ENCODE results near the gene ROBO3.

ROBO3 gene

DNA sequence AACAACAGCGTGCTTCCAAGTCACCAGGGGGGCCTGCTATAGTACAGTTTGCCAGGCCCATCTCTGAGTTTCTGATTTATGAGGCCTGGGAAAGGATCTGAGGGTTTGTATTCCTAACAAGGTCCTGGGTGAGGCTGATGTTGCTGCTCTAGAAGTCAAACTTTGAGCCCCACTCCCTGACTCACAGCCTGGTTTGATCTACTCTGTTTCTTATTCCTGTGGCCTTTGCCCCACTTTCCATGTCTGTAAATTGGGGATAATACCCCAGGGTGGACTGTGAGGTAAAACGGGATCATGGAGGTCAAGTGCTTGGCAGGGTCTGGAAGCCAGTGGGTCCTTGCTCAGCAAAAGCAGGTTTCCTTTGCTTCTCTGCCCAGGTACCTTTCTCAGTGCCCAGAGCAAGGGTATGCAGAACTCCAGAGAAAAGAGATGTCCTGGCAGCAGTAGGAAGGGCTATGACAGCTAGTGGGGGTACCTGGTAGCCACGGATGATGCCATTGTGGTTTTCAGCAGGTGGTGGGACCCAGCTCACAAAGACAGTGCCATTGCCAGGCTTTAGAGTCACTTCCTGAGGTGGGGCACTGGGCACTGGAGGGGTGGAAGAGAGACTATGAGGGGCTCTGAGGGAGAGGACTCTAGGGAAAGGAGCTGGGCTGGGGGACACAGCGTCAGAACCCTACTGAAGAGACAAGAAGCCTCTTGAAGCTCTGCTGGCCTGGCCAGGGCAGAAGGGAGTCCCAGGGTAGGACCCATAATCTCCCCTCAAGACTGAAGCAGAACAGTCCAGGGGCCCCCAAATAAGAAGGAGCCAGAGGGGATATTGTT lies 29.6 kb downstream of the ROBO3 start:
- DNase-seq: no peak

DNA sequence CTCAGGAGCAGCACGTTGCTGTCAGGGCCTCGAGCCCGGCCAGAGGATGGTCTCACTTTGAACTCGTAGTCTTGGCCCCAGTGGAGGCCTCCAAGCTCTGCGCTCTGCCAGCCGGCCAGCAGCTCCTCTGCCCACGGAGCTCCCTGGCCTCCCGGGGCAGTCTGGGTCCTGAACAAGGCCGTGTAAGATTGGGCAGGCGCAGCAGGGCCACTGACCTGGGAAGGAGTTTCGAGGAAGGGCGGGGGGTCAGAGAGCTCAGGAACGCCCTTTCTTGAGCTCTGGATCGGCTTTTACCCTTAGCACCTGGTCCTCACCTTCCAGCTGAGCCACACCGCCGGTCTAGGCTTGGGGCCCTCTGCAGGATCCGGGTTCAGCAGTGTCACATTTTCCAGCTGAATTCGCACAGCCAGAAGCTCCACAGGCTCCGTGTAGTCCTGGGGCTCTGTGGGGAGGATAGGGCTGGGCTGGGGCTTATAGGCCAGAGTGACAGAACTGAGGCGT lies 30.3 kb downstream of the ROBO3 start:
- DNase-seq: no peak

DNA sequence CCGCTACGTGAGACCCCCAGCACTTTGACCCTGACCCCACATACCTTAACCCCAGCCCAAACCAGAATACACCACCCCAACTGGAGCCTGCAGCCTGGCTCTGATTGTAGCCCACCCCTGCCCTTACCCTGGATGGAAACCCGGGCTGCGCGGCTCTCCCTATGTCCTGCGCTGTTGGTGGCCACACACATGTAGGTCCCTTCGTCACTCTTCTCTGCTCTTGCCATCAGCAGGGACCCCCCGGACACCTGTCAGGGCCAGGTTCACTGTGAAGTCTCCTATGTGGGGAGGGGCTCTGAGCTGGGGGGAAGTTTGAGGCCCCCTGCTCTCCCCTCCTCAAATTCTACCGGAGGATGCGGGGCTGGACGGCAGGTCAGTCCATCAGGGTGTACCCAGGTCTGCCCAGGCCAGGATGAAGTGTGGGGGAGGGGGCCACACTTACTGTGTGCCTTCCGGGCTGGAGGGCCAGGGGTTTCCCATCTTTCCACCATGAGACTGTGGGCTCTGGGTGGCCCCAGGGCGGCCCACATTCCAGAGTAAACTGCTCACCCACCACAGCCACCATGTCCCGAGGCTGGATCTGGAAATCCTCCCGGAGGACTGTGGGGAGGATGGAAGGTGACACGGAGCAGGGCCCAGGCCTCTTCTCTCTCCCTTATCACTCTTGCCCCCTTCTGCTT lies 31.0 kb downstream of the ROBO3 start:
- no peak for DNase-seq

DNA sequence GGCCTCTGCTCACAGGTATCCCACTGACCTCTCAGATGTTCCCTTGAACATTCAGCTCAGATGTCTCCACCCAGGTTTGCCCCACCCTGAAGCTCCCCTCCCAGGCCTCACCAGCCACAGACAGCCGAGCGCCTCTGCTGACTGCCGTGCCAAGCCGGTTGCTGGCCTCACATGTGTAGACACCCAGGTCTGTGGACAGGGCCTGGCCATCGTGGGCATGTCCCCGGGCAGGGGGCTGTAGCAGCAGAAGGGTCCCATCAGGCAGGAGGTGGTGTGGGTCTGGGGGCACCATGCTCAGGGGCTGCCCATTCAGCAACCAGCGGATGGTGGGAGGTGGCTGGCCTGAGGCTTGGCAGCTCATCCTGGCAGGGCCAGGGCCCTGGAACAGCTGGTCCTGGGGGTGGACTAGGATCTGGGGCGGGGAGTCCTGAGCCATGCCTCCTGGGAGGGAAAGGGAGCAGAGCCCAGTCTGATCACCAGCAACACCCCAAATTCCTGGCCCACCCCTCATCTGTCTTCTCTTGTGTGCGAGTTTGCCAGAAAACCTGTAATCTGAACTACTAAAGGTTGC lies 31.7 kb downstream of the ROBO3 start:
- no peak for DNase-seq

DNA sequence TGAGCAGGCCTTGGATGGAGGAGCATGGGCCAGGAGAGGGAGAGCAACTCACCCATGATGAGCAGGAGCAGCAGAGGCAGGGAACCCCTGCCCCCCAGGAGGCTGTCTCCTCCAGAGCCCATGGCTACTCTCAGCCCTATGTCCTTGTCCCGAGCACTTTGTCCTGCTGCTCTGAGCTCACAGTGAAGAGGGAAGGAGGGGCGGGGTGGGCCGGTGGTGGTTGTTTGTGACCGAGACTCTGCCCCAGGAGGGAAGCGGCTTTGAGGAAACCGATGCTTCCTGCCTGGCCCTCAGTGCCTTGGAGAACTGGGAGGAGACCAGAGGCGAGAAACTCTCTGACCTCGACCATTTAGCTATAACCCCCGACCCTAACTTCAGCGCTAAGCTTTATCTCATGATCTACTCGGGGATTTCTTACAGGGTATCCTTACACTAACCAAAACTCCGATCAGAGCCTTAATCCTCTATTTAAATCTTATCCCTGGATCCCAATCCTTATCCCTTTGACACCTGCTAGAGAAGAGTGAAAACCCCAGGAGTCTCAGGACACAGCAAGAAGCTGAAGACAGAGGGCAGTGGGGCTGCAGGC lies 32.5 kb downstream of the ROBO3 start, which contains the start of gene ROBO4:
Gene ROBO4 (minus strand): TSS at position 192 of the 589 bp plus-strand sequence. CDS start 70 bp downstream, at position 122.
- DNase-seq: no peak

DNA sequence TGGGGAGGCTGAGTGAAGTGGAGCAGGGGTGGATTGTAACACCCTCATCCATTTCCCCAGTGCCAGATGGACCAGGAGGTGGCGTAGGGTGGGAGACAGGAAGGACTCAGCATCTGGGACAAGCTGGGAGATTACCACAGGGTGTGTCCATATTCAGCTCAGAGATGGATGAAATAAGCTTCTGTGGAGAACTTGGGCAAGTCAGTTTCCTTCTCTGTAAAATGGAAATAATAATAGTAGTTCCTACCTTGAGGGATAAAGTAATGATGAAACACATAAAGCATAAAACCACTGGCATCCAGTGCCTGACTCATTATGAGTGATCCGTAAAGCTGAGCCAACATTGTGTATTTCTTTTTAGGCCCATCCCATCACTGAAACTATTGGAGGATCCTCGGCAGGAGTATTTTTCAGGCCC lies 33.0 kb downstream of the ROBO3 start:
- peak; percentile 51 to 84 for DNase-seq

DNA sequence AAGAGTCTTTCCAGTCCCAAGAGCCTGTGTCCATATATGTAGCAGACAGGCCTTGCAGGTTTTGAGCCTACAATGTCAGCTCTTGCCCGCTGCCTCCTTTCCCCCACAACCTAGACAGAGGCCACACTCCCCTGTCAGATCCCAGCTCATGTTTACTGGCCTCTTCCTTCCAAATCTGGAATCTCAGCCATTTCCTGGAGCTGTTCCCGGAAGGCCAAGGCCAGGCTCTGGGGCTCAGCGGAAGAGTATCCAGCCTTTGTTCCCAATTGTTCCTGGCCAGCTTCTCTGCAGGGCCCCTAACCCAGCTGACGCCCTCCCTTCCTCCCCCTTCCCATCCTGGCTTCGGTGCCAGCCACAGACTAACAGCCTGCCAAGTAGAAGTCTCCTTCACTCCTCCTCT lies 33.5 kb downstream of the ROBO3 start:
- DNase-seq: peak; percentile 51 to 84

DNA sequence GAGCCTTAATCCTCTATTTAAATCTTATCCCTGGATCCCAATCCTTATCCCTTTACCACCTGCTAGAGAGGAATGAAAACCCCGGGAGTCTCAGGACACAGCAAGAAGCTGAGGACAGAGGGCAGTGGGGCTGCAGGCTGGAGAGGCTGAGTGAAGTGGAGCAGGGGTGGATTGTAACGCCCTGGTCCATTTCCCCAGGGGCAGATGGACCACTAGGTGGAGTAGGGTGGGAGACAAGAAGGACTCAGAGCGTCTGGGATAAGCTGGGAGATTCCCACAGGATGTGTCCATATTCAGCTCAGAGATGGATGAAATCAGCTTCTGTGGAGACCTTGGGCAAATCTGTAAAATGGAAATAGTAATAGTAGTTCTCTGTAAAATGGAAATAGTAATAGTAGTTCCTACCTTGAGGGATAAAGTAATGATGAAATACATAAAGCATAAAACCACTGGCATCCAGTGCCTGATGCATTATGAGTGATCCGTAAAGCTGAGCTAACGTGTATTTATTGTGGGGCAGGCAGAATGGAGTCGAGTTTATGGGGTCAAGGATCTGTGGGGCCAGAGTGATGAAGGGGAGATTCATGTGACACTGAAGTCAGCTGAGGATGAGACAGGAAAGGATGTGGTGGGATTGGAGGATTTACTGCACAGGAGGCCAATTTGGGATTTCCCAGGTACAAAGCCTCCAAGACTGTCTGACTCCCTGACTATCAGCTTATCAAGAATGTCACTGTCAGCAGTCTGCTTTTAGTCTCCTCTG lies 34.3 kb downstream of the ROBO3 start:
- no peak for DNase-seq

DNA sequence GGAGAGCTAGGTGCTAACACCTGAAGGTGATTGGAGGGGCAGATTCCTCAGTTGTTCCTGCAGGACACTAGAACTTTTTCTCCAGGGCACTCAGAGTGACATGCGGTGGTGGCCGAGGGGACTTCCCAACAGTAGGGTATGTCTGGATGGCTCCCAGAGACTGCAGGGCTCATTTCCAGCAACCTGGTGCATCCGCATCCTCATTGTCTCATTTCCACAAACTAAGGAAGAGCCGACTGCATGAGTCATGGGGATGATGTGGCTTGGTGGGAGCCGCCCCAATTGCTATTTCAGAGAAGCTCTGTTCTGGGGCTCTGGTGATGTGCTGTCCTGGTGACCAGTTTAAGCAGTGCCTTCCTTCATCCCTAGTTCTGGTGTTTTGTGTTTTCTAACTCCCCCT lies 35.2 kb downstream of the ROBO3 start:
- peak; percentile 85 to 94 for DNase-seq

DNA sequence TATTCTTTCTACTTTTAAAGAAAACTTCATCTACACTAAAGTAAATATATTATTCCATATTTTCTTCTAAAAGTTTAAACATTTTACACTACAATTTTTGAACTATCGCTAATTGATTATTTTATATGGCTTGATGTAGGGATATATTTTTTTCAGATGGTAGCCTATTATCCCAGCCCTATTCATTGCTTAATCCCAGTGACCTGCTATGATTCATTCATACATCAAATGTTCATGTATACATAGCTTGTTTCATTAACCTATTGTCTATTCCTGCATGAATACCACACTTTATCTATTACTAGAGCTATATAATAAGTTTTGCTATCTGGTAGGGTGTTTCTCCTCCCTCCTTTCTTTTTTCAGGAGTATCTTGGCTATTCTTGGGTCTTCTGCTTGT lies 37.4 kb downstream of the ROBO3 start:
- peak in 1 of 2 experiments; percentile 18 for DNase-seq

DNA sequence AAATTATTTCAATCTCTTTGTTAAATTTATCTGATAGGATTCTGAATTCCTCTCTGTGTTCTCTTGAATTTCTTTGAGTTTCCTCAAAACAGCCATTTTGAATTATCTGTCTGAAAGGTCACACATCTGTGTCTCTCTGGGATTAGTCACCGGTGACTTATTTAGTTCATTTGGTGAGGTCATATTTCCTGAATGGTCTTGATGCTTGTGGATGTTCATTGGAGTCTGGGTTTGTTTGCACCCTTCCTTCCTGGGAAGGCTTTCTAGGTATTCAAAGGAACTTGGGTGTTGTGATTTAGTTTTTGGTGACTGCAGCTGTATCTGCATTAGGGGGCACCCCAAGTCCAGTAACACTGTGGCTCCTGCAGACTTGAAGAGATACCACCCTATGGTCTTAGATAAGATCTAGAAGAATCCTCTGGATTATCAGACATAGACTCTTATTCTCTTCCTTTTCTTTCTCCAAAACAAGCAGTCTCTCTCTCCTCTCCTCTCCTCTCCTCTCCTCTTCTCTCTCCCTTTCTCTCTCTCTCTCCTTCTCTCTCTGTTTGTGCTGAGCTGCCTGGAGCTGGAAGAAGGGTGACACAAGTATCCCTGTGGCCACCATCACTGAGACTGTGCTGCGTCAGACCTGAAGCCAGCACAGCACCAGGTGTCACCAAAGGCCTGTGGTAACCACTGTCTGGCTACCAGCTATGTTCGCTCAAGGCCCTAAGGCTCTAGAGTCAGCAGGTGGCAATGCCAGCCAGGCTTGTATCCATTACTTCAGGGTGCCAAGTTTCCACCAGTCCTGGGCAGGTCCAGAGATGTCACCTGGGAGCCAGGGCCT lies 50.5 kb downstream of the ROBO3 start:
- peak in 1 of 2 experiments; percentile 45 for DNase-seq

DNA sequence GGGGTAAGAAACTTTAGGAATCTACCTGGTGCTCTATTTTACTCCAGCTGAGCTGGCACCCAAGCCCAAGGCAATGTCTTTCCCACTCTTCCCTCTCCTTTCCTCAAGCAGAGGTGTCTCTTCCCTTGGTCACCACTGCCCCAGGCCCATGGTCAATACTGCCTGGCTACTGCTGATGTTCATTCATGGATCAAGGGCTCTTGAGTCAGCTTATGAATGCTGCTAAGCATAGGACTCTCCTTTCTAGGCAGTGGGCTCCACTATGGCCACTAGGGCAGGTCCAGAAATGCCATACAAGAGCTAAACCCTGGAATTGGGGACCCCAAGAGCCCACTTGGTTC lies 51.1 kb downstream of the ROBO3 start:
- DNase-seq: no peak

DNA sequence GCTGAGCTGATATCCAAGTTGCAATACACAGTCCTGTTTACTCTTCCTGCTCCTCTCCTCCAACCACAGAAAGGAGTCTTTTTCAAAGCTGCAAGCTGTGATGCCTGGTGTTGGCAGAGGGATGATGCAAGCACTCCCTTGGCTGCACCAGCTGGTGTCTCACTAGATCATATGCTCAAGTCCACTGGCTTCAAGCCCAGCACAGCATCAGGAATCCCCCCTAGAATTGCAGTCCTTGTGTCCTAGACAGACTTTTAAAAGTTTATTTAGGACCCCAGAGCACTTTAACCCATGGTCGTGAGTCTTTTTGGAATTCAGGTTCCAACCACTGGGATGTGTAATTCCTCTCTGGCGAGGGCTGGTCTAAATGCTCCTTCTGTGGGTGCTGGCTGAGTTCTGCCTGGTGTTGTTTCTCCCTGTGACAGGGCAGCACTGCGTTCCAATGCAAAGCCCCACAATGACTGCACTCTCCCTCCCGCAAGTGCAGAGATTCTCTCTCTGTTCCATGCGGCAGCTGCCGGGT lies 51.9 kb downstream of the ROBO3 start:
- DNase-seq: peak in 1 of 2 experiments; percentile 7

DNA sequence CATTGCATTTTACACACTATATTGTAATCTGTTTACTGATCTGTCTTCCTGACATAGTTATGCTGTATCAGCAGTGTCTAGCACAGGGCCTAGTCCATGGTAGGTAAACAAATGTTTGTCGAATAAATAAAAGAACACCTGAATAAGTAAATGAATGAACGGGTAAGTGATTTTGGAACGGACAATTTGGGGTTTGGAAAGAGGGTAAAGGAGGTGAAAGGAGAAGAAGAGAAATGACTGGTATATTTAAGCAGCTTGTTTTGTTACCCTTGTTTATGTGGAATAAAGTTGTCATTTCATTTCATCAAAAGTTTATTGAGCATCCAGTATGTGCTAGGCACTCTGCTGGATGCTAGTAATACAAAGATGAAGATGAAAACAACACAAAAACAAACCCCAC lies 53.7 kb downstream of the ROBO3 start, which contains the start of gene HEPN1:
Gene HEPN1 (plus strand): TSS at position 301 of the 400 bp plus-strand sequence.
- DNase-seq: no peak

DNA sequence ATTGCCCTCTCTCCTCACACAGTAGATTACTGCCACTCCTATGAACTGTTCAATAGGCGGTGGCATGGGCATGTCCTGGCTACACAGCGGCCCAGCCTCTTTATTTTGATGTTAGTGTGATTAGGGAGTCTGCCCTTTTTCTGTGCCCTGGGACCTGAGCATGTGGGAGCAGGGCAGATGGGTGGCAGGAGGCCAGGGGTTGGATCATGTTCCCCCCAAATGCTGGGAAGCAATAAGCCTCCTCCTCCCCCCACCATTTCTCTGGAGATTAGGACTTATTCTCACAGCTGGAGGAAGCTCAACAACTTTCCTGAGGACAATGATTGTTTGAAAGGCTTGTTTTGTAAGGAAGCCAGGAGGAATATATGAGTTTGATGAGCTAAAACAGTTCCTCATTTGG lies 54.7 kb downstream of the ROBO3 start:
- DNase-seq: no peak

DNA sequence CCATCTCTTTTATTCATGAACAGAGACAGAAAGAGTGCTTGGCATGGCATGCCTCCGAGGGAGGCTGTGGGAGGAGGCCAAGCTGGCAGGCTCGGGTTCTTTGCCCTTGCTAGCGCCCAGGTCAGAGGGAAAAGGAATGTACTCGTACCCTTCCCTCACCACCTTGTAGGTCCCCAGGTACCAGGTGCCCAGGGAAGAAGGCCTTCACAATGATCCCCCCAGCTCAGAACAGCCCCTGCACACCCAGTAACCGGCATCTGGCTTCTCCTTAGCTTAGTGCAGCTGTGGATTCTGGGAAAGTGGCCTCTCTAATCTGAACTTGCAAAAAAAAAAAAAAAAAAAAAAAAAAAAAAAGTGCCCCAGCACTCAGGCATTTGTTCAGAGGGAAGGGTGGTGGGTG lies 55.1 kb downstream of the ROBO3 start:
- DNase-seq: no peak

DNA sequence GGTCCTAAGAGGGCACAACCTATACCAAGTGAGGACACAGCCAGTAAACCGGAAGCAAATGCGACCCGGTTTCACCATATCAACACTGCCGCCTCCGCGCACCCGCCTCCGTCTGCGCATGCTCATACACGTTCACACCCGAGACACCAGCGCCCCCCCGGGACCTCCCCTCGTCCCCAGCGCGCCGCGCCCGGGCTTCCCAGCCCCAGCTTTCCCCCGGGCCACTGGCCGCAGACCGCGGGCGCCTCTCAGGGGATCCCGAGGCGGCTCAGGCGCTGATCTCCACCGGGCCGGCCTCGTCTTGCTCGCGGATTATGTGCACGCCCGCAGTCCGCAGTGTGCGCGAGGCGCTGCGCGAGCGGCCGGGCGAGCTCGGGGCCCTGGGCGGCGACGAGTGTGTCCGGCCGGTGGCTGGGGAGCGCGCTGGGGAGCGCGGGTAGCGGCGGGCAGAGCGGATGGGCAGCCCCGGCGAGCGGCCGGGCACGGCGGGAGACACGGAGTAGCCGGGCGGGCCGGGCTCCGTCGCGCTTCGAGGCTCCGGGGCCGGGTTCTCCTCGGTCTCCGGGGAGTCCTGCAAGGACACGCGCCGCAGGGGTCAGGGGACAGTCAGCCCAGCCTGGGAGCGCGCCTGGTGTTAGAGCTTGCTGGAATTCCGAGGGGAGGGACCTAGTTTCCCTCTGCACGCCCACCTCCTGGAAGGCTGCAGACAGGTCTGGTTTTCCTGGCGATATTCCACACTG lies 55.8 kb downstream of the ROBO3 start:
- peak in 1 of 2 experiments; percentile 66 for DNase-seq

DNA sequence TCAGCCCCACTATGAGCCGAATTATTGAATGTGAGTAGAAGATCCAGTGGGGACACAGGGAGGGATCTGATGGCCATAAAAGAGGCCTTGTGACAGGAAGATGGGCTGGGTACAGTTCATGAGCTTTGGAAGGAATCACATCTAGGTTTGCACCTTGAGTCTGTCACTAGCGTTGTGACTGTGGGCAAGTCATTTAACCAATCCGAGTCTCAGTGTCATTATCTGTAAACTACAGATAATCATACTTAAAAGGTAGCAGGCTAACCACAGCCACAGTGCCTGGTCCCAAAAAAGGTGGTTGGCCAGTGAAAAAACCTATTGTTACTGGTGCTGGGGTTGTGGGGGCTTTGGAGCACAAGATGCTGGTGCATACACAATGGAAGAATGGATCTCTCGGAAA lies 57.6 kb downstream of the ROBO3 start:
- DNase-seq: no peak

DNA sequence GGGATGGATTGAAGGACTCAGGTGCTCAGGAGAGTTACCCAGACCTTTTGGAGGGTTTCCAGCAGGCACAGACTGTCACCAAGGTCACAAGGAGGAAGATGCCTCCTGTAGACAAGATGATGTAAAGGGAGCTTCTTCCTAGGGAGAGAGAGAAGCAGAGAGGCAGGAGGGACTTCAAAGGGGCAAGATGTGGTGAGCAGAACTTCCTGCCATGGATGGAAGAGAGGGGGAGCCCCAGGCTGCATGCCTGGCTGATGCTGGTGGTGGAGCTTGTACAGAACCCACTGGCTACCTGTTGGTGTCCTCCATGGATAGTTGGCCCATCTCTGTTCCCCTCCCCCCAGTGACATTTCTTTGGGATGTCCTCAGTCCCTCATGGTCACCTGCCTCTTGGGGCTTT lies 58.1 kb downstream of the ROBO3 start:
- no peak for DNase-seq

DNA sequence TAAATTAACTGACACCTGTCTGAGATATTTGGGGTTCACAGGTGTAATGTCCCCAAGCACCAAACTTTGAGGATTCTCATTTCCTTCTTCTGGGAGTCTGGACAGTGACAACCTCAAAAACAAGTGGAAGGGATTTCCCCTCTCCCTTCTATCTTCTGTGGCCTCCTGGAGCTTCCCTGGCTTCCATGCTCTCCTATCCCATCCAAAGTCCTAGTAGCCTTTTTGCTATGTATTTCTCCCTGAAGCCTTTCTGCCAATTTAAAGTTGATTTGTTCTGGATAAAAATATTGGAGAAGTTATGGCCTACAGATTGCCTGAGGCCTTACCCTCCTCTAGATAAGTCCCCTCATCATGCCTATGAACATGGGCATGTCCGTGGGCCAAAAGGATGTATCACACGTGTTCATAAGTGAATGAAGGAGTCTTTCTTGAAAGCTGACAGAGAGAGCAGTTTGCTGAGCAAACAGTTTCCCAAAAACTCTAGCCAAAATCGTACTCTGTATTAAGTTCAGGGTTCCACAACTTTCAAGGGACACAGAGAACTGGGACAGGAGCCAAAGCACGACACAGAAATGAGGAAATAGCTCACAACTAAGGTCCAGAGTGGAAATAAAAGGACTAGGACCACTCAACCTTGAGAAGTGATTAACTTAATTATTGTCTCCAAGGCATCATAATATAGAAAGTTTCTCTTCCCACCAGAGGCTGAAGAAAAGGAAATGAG lies 63.9 kb downstream of the ROBO3 start:
- no peak for DNase-seq
